Activated CD8-positive, alpha-beta memory T cell treated with anti-CD3 and anti-CD28 coated beads for 48 hours (primary cell): ENCODE measurements around the gene MRPS14.
"Not testable (repeated sequence)": the region's sequence is repeated elsewhere in the genome, so short reads cannot be mapped to it uniquely, and the experiment has no call there.

ENCODE experiments used
- DNase-seq, 3 experiments: peaks; one replicate each; pipeline ENCODE4 v3.0.0-alpha.2; 2020; ENCODE audit warnings: low read depth in 2 of 3, low spot score in 2 of 3

The MRPS14 gene

GRCh38 chr1:175024773-175025172, 1.5 kb upstream of the MRPS14 start:
- DNase-seq: no peak

GRCh38 chr1:175023922-175024242, 657 bp upstream of the MRPS14 start:
- DNase-seq: not testable (repeated sequence)

GRCh38 chr1:175019524-175019923, 3.7 kb downstream of the MRPS14 start:
- no peak for DNase-seq

- no peak for DNase-seq
These were observed 8.0 kb downstream of the MRPS14 start for GRCh38 chr1:175015243-175015642.

GRCh38 chr1:175013445-175013844, 9.8 kb downstream of the MRPS14 start:
- no peak for DNase-seq

- no peak for DNase-seq
These were observed 13.7 kb downstream of the MRPS14 start for GRCh38 chr1:175009532-175009931.

GRCh38 chr1:175005085-175005783, 18.0 kb downstream of the MRPS14 start:
- DNase-seq: no peak

DNA sequence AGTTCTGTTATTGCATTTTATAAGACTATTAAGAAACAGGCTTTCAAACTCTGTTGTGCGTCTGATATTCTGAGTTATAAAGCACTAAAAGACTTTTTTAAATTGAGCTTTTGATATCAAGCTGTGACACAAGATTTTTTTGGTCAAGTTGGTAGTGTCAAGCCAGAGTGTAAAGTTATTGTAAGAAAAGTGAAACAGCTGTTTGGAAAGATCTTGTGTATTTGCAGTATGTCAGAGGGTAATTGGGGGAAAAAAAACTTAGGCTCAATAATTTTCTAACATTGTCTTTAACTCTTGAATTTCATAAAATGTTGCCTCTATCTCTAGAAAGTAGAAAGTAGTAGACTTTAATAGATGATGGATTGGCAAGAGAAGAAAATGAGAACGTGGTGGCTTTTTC, 19.7 kb downstream of the MRPS14 start:
- no peak for DNase-seq

DNA sequence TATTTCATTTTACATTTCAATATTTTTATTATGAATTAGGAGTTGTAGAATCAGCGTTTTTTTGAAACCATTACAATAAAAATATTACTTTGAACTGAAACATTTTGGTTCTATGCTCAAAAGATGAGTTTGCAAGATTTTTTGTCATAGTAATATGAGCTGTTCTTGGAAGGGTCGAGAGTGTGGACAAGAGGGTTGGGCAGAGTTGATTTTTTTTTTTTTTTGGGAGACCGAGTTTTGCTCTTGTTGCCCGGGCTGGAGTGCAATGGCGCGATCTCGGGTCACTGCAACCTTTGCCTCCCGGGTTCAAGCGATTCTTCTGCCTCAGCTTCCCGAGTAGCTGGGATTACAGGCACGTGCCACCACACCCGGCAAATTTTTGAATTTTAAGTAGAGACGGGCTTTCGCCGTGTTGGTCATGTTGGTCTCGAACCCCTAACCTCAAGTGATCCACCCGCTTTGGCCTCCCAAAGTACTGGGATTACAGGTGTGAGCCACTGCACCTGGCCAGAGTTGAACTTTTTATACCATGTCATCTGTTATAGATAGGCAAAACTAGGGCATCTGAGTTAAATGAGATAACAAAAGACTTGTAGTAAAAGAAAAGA, 20.2 kb downstream of the MRPS14 start:
- no peak for DNase-seq

GRCh38 chr1:175000697-175001187, 22.5 kb downstream of the MRPS14 start:
- no peak for DNase-seq

GRCh38 chr1:174999936-175000696, 23.1 kb downstream of the MRPS14 start, which contains the start of gene CACYBP:
Gene CACYBP, plus strand, starts transcription at chr1:174999947. Its CDS starts 234 bp downstream, at chr1:175000181.
- peak in 2 of 3 experiments; percentile 20 to 25 for DNase-seq

DNA sequence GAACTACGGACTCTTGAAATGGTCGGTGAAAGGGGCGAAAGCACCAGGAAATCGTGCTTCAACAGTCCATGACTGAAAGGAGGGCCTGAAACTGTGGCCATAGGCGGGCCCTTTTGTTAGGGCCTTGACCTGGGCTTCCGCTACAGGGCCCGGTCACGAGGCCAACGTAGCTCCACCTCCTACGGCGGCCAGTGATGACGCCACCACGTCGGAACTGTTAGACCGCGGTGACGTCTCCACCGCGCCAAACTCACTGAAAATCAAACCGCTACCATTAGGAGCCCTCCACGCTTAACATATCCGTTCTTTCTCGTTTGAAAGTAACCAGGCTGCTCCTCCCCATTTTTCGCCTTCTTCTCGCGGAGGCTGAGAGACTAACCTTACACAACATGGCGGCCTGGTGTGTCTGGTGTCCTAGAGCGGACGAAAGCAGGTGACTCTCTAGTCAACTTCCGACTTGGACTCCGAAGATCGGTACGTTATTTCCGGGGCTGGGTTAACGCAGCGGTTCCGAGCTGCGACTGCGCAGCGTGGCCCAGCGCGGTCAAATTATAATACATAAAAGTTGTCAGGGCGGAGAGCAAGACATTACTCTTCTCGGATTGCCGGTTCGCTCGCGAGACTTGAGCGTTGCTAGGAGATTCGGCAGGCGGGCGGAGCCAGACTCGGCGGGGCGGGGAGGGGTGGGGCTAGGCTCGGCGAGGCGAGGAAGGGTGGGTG, 23.8 kb downstream of the MRPS14 start:
- peak; percentile 85 to 92 (median 88) for DNase-seq

- DNase-seq: peak in 1 of 3 experiments; percentile 16
These were observed 24.5 kb downstream of the MRPS14 start for GRCh38 chr1:174998569-174999215.

DNA sequence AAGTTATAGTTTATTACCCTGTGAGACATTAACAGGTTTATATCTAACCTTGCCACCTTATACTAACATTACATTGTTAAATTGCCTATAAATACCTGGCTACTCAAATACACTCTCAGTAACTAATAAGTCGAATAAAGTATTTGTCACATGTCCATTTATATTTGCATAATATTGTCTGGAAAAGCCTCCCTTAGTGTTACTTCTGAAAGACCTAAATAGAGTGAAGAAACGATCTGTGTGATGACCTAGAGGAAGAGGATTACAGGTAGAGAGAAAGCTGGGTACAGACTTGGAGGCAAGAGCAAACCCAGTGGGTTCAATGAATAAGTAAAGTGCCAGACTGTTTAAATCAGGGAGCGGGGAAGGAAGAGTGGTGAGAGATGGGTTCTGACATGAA, 26.2 kb downstream of the MRPS14 start:
- no peak for DNase-seq

- no peak for DNase-seq
These were observed 26.7 kb downstream of the MRPS14 start for GRCh38 chr1:174996476-174996875.

GRCh38 chr1:174995916-174996315, 27.3 kb downstream of the MRPS14 start:
- DNase-seq: no peak

DNA sequence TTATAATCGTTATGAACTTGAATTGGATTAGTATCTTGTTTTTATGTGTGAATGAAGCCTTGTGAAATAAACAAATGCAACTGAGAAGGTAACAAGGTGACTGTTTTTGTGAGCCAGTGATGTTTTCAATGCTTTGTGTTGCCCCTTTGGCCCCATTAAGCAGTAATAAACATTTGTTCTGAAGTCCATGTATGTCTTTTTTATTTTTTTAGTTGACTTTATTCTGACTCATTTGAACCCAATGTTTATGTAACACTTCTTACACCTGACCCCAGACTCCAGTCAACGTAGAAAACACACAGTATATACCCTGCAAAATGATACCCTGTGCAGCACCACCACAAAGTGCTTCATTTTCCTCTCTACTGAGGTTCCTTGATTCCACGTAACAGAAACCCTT, 28.1 kb downstream of the MRPS14 start:
- no peak for DNase-seq

GRCh38 chr1:174991473-174991872, 31.8 kb downstream of the MRPS14 start:
- DNase-seq: no peak

GRCh38 chr1:174990382-174990999, 32.7 kb downstream of the MRPS14 start:
- no peak for DNase-seq

DNA sequence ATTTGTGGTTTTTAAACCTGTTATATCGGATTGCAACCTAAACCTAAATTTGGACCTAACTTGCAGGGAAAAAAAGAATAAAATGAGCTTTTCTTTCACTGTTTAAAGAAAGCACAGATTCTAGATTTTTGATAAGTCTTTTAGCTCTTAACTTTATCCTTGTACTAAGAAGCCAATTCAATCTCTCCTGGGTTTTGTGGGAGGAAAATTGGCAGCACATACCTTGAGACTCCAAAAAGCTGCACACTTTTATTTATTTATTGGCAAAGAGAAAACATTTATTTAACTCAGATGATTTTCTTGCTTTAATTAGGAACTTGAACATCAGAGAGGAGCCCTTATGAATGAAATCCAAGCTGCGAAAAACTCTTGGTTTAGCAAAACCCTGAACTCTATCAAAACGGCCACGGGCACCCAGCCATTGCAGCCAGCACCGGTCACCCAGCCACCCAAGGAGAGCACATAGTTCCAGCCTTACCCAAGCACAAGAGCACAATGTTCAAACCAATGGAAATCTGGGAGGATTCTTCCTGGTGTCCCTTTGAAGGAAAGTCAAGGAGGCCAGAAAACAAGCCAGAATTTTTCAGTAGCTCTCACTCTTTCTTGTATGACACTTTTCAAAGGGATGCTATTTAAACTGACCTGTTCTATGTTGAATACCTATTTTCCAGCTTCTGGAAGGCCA, 33.5 kb downstream of the MRPS14 start:
- no peak for DNase-seq
